Nasal cavity respiratory epithelium epithelial cell of viscerocranial mucosa (primary cell): ENCODE data around the gene NTNG1. TPM values are rescaled to one million over a fixed set of nuclear protein-coding genes. Genes with fewer than 3 reads are reported as not detected.

Experiments
- total RNA-seq: library from RNA; depleted of rRNA; stranded (reverse); fragments of >200 nt; gene quantifications from 2 replicates; pipeline ENCODE4 v1.2.3, GENCODE V29; 2014

The NTNG1 gene
- total RNA-seq: 5.1 and 5.4 TPM in 2 replicates

DNA sequence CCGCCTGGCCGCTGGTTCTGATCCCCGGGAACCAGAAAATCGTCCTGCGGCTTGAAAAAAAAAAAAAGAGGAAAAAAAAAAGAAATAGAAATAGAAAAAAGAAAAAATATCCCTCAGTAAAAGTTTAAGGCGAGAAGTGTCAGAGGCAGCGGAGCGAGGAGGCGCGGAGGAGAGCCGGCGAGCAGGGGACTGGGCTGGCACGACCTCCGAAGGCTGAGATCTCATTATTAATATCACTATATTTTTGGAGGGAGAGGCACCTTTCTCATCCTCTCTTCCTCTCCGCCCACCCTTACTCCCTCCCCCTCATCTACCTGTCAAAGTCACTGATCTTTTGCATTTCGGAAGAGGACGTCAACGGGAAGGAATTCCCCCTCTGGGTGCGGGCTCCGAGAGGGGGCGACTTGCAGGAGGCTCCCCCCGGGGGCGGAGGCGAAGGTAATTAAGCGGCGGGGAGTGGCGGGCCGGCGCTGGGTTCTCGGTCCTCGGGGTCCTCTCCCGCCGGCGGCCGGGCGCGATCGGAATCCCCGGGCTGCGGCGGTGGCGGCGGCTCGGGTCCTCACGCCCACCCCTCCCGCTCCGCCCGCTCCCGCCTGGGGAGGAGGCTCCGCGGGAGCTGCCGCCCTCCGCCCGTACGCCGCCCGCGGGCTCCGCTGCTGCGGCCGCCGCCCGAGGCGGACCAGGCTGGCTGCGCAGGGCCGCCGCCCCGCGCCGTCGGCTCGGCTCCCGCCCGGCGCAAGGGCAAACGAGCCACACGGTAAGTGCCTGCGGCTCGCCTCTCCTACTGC is at the start of gene NTNG1:
TSS of gene NTNG1 (plus strand) at position 337 of the 788 bp plus-strand sequence.

Other genes starting within 250 kb of the NTNG1 start
- gene PRMT6, start 84.4 kb upstream of the NTNG1 start, total RNA-seq: 19.1 and 19.6 TPM in 2 replicates